DMS53 treated with DMSO at 0.1 percent for 48 hours (cell line): Measurements from ENCODE around the gene RHO.
"Not testable (repeated sequence)": the region's sequence is repeated elsewhere in the genome, so short reads cannot be mapped to it uniquely, and the experiment has no call there.

Experiments
- DNase-seq: peaks from one replicate; lab custom pipeline; 2025; ENCODE audit not compliant: unreplicated experiment; lab: John Stamatoyannopoulos, UW

RHO gene

DNA sequence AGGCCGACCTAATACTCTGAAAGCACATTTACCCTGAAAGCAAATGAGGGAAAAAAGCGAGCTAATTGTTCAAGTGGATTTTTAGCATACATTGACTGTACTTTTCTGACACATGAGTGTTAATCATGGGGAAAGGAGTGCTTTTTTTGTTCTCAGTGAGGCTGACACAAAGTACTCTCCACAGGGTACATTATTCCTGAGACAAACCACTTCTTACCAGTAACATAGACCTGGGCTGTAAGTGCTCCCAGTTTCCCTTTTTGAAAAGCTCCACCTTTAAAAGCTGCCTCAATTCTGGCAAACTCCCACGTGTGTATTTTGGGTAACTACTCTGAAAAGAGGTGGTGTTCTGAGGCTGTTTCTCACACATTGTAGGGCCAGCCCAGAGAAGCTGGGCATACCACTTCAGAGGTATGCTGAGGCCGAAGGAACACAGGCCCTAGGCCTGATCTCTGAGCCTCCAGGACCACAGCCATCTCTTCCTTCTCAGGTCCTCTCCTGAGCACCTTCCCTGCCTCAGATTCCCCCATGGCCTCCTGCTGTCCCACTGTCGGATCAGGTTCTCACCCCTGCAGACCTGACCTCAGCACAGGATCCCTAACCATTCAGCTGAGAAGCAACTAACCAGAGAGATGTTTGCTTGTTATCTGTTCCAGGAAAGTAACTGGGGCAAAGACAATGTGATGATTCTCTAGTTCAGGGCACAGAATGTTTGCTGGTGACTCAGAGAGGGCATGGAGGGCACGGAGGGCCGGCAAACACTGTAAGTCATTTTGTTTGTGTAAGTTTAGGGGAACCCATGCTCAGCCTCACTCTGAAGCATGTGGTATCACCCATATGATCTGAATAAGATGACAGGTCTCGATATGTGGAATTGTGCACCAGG lies 29.6 kb upstream of the RHO start:
- DNase-seq, result not testable (repeated sequence)

DNA sequence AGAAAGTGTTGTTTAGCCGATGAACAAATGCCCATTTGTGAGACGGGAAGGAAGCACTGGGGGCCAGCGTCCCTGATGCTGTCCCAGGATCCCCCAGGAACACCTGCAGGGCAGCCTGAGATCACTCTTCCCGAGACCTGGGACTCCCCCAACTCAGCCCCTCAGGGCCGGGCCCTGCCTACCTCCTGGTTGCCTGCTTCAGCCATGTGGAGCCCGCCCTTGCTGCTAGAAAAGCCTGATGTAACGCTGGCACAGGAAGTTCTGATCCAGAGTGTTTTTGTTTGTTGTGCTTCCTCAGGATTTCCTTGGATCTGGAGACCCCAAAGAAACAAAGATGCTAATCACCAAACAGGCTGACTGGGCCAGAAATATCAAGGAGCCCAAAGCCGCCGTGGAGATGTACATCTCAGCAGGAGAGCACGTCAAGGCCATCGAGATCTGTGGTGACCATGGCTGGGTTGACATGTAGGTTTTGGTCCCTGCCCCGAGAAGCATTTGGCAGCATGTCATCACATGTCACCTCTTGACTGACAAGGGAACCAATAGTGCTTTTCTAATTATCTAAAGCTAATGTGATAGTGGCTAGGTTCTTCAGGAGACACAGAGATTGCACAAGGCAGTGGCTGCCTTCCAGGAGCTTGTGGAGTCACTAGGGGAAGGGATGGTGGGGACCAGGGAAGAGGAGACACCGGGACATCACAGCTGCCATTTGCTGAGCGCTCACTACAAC lies 28.7 kb upstream of the RHO start:
- not testable (repeated sequence) for DNase-seq

DNA sequence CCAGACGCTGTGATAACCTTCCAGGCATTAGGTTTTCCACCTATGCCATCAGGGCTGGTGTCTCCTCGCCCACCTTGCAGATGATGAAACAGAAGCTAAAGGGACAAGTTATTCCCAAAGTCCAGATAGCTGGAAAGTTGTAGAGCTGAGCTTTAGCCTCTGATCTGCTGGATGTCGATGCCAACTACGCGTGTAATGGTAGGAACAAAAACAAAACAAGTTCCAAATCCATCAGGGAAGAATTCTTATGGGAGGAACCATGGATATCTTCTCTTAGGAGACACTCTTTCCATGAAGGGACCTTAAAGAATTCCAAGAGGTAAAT lies 28.1 kb upstream of the RHO start:
- no peak for DNase-seq

GRCh38 chr3:129501630-129502029 lies 26.8 kb upstream of the RHO start:
- no peak for DNase-seq

DNA sequence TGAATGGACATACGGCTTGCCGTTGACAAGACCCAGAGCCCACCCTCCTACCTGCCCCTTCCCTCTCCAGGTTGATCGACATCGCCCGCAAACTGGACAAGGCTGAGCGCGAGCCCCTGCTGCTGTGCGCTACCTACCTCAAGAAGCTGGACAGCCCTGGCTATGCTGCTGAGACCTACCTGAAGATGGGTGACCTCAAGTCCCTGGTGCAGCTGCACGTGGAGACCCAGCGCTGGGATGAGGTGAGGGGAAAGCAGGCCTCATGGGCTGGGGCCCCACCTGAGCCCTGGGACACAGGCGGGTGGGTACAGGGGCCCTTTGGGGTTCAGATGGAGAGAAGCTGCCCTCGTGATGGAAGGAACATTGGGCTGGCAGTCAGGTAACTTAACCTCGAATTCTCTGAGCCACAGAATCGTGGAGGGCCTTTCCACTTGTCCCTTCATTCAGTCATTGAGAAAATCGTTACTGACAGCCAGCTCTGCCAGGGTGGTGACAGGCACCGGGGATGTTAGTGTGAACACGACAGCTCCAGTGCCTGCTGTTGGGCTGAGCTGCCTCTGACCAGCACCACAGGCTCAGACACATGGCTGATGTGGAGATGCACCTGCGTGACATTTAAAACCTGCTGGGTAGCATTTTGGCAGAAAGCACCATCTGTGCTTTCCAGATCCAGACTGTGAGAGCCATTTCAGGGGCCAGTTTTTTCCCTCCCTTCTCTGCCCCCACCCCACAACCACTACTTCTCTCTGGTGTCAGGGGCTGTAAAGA lies 25.6 kb upstream of the RHO start:
- DNase-seq, result no peak

DNA sequence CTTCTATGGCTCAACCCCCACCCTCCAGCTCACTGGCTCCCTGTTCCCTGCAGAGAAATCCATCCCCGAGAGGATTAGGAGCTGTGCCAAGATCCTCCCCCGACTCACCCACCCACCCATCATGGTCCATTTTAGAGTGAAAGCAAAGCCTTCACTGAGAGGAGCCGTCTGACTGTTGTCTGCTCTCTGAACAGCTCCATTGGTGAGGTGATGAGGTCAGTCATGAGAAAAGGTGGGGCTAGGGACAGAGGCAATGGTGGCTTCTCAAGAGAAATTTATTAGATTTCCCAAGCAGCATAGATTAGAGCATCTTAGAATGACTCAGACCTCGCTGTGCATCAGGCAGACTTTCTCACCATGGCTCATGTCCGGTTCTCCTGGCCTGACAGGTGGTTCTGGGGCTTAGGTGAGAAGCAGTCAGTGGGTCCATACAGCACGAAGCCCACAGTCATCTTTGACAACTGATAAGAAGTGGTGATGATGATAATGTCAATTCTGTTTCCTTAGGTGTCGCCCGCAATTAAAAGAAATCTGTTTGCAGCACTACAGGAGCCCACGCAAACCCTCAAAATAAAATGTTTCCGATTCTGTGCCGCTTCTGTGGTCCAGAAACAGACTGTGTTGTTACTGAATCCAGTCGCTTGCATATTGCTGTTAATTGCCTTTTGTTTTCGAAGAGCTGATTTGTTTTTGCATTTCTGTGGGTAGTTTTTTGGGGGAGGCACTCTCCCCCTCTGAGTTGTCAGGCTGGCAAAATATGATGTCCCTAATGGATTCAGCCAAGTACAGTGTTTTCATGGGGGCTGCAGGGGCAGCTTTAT lies 24.8 kb upstream of the RHO start:
- DNase-seq, result no peak

- DNase-seq, result no peak
These were observed 23.9 kb upstream of the RHO start for GRCh38 chr3:129504471-129505100.

DNA sequence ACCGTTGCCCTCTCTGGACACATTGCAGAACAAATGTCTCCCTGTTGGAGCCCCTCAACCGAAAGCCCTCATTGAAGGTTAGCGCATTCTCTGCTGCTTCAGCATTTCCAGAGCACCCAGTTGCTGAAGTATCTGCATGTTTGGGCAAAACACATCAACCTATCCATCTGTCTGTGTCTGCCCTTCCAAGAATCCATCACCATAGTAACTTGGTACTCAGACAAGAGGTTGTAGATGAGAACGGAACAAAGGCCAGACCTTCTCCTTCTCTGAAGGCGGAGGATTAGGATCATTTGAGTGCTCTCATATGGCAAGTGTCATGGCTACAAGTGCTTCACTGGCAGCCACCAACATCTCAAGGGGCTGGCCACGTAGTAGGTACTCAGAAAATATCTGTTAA lies 23.1 kb upstream of the RHO start:
- DNase-seq, result no peak

DNA sequence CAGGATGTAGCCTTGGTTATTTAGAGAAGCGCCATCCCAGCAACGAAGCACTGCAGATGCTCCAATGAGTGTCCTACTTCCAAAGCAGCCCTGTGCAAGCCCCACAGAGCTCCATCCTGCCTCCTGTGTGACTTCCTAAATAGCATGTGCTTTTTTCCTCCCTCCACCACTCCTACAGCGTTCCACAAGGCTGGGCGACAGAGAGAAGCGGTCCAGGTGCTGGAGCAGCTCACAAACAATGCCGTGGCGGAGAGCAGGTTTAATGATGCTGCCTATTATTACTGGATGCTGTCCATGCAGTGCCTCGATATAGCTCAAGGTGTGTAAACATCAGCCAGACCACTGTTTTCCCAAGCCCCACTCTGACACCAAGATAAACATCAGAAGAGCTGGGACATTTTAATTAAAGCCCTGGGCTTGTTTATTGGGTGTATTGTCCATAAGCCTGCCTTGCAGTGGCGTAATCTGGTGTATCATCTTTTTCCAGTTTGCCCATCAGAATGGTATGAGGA lies 22.2 kb upstream of the RHO start:
- peak; percentile 37 for DNase-seq

DNA sequence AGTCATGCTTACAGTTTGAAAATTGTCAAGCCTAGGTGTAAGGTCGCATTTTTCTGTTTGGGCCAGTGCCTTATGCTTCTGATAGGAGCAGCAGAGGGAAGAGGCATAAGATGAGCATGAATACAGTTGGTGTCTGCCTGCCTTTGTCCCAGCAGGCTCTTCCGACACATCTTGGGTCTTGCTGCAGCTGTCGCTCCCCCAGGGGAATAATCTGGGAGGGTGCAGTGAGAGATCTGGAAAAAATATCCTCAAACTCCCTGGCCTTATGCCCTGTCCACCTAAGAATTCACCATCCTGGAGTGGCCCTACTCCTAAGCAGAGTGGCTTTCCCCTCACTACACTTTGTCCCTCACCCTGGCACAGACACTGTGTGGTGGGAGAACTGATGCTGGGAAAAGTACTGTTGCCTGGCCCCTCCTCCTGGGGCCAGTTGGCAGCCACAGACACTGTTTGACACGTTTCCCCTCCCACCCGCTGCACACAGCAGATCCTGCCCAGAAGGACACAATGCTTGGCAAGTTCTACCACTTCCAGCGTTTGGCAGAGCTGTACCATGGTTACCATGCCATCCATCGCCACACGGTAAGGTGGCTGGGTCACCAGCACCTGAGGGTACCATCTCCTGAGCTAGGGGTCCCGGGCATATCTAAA lies 21.1 kb upstream of the RHO start:
- no peak for DNase-seq

GRCh38 chr3:129512595-129512994 lies 15.8 kb upstream of the RHO start:
- no peak for DNase-seq

DNA sequence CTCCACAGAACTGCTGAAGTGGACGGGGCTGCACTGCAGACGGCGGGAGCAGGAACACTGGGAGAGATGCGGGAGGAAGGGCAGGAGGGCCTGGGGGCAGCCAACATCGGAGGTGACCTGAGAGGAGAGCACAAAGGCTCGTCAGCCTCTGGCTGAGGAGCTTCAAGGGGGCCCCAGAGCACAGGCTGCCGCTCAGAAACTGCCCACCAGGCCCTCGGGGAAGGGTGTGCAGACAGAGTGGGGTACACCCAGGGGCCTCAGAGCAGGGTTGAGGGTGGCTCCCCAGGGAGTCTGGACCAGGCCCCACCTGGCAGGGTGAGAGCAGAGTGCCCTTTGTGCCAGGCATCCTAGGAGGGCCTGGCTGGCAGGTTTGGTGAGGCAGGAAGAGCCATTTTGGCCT lies 14.7 kb upstream of the RHO start:
- no peak for DNase-seq

GRCh38 chr3:129514110-129514509 lies 14.3 kb upstream of the RHO start:
- no peak for DNase-seq

- DNase-seq, result no peak
These were observed 13.9 kb upstream of the RHO start for GRCh38 chr3:129514563-129514962.

GRCh38 chr3:129515108-129515820 lies 13.2 kb upstream of the RHO start:
- not testable (repeated sequence) for DNase-seq

DNA sequence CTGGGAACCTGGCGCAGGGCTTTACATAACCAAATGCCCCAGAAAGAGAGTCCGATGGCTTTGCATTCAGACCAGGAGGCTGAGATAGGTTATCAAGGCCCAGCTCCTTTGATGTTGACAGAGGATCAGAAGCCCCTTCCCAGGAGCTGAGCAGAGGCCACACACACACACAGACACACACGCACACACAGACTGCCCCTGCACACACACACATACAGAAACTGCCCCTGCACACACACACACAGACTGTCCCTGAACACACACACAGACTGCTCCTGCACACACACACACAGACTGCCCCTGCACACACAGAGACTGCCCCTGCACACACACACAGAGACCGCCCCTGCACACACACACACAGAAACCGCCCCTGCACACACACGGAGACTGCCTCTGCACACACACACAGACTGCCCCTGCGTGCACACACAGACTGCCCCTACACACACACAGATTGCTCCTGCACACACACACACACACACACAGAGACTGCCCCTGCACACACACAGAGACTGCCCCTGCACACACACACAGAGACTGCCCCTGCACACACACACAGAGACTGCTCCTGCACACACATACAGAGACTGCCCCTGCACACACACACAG lies 12.5 kb upstream of the RHO start:
- DNase-seq, result not testable (repeated sequence)

DNA sequence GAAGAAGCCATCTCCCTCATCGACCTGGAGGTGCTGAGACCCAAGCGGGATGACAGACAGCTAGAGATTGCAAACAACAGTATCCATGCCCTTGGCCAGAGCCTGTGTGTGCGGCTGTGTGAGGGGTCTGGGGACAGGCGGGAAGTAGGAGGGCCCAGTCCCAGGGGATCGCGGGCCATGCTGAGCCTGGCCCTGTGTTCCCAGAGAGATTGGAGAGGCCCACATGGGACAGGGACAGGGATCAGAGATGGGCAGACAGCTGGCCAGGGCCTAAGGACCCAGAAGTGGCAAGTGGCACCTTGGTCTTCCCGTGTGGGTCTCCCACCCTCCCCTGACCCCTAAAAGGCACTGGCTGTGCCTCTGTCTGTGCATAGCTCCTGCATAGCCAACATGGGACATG lies 10.9 kb upstream of the RHO start:
- no peak for DNase-seq

- no peak for DNase-seq
These were observed 10.3 kb upstream of the RHO start for GRCh38 chr3:129518038-129518561.
